ENCODE data around the gene DOLK.

DNA sequence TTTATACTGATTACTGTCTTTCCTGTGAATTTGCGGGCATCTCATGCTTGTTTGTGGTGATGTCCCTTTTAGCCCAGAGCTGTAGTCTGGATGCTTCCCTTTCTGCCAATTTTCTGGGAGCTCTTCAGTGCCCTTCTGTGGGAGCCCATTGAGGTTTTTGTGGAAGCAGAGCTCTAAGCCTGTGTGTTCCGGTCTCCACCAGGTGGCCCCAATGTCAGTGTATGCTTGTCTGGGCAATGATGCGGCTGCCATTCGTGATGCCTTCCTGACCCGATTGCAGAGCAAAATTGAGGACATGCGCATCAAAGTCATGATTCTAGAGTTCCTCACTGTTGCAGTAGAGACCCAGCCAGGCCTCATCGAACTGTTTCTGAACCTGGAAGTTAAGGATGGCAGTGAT lies 45.6 kb upstream of the DOLK start:
- no peak for TF ChIP-seq EZH2 (IDR thresholded peaks at IDR 0.05; ENCODE audit: borderline replicate concordance, insufficient read depth, low read depth, low read length, poor library complexity, severe bottlenecking)
- TF ChIP-seq, protein P1, sequence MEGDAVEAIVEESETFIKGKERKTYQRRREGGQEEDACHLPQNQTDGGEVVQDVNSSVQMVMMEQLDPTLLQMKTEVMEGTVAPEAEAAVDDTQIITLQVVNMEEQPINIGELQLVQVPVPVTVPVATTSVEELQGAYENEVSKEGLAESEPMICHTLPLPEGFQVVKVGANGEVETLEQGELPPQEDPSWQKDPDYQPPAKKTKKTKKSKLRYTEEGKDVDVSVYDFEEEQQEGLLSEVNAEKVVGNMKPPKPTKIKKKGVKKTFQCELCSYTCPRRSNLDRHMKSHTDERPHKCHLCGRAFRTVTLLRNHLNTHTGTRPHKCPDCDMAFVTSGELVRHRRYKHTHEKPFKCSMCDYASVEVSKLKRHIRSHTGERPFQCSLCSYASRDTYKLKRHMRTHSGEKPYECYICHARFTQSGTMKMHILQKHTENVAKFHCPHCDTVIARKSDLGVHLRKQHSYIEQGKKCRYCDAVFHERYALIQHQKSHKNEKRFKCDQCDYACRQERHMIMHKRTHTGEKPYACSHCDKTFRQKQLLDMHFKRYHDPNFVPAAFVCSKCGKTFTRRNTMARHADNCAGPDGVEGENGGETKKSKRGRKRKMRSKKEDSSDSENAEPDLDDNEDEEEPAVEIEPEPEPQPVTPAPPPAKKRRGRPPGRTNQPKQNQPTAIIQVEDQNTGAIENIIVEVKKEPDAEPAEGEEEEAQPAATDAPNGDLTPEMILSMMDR (IDR thresholded peaks at IDR 0.05) = no peak
